ENCODE measurements around the gene KIF22.
"Not testable (repeated sequence)": the region's sequence is repeated elsewhere in the genome, so short reads cannot be mapped to it uniquely, and the experiment has no call there.

Gene KIF22

GRCh38 chr16:29791845-29792807, 1.6 kb downstream of the KIF22 start:
- H3K27me3 ChIP-seq (replicated peaks; ENCODE audit: control insufficient read depth, insufficient read depth, low read length) = no peaks in the 10 kb centered on the region
- H3K4me3 ChIP-seq (replicated peaks; ENCODE audit: low read depth, low read length) = peak overlapping the region; percentile 82
- no peak for DNase-seq (ENCODE audit: extremely low read depth, insufficient read length)
- peaks cover 10% of the 10 kb centered on the region for H3K36me3 ChIP-seq (ENCODE audit: control insufficient read depth, insufficient read depth, low read length)
- TF ChIP-seq CTCF (IDR thresholded peaks at IDR 0.05; ENCODE audit: insufficient read depth, low read length, poor library complexity, severe bottlenecking) = no peak

GRCh38 chr16:29793153-29793552, 2.6 kb downstream of the KIF22 start:
- not testable (repeated sequence) for H3K27me3 ChIP-seq (replicated peaks; ENCODE audit: control insufficient read depth, insufficient read depth, low read length)
- H3K36me3 ChIP-seq (ENCODE audit: control insufficient read depth, insufficient read depth, low read length) = peaks cover 15% of the 10 kb centered on the region

GRCh38 chr16:29794231-29794710, 3.7 kb downstream of the KIF22 start:
- H3K4me3 ChIP-seq (replicated peaks; ENCODE audit: low read depth, low read length) = no peak overlapping the region
- H3K36me3 ChIP-seq (ENCODE audit: control insufficient read depth, insufficient read depth, low read length) = peaks cover 26% of the 10 kb centered on the region
- no peaks in the 10 kb centered on the region for H3K27me3 ChIP-seq (replicated peaks; ENCODE audit: control insufficient read depth, insufficient read depth, low read length)
- DNase-seq (ENCODE audit: extremely low read depth, insufficient read length) = no peak
- TF ChIP-seq CTCF (IDR thresholded peaks at IDR 0.05; ENCODE audit: insufficient read depth, low read length, poor library complexity, severe bottlenecking) = no peak

More at GRCh38 chr16:29793153-29793552, 2.6 kb downstream of the KIF22 start:
- H3K4me3 ChIP-seq (replicated peaks; ENCODE audit: low read depth, low read length); DNase-seq (ENCODE audit: extremely low read depth, insufficient read length): not testable (repeated sequence)

GRCh38 chr16:29802416-29802935, 11.9 kb downstream of the KIF22 start:
- Histone ChIP-seq H3K4me3 (replicated peaks; ENCODE audit: low read depth, low read length) (no peak overlapping the region), H3K36me3 (ENCODE audit: control insufficient read depth, insufficient read depth, low read length) (peaks cover 29% of the 10 kb centered on the region), H3K27me3 (replicated peaks; ENCODE audit: control insufficient read depth, insufficient read depth, low read length) (no peaks in the 10 kb centered on the region)
- TF ChIP-seq CTCF (IDR thresholded peaks at IDR 0.05; ENCODE audit: insufficient read depth, low read length, poor library complexity, severe bottlenecking) = no peak
- DNase-seq (ENCODE audit: extremely low read depth, insufficient read length) = no peak

- TF ChIP-seq CTCF (IDR thresholded peaks at IDR 0.05; ENCODE audit: insufficient read depth, low read length, poor library complexity, severe bottlenecking) = no peak
- Histone ChIP-seq H3K4me3 (replicated peaks; ENCODE audit: low read depth, low read length) (no peak overlapping the region; the same call in 1 of the 2 replicates), H3K27me3 (replicated peaks; ENCODE audit: control insufficient read depth, insufficient read depth, low read length) (no peaks in the 10 kb centered on the region), H3K36me3 (ENCODE audit: control insufficient read depth, insufficient read depth, low read length) (peaks cover 23% of the 10 kb centered on the region)
- no peak for DNase-seq (ENCODE audit: extremely low read depth, insufficient read length)
Measured at GRCh38 chr16:29804020-29804419, 13.5 kb downstream of the KIF22 start.

All from GM06990 (cell line).